GM18499 (cell line): Measurements from ENCODE around the gene C12orf56.

ENCODE experiments used
- ATAC-seq: cut with Tn5 transposase; IDR thresholded peaks from one replicate; pipeline ENCODE4 v1.9.1; 2021; ENCODE audit warnings: moderate number of reproducible peaks; ENCODE audit not compliant: insufficient read depth, unreplicated experiment

Gene C12orf56, protein sequence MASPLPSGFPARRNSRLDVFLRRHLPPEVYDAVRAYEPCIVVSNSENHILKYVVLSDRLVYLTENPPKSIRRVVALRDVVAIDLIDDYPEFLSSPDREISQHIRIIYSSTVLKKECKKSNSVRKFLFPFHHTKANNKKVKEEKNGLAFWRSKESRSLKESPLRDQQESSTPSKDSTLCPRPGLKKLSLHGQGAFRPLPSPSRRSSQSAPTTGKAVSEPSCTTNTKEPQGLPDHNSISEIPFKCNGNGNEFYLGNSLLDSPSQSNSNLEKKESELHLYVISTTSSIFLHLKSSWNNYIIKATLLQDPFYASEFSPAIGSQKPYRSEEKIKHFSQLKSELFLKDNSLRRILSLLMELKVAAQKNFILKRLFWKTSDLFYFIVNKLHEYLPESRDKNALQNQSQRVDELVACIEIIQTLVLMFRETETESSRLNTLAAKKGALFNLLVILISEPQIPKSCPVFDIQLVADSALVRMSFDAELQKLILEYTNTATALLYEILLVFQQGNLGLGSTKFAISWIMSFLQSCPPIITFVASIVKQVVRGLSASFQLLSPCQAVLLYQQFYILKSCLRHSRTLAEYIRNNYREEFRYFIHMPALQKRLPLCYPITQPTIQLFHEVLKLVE

DNA sequence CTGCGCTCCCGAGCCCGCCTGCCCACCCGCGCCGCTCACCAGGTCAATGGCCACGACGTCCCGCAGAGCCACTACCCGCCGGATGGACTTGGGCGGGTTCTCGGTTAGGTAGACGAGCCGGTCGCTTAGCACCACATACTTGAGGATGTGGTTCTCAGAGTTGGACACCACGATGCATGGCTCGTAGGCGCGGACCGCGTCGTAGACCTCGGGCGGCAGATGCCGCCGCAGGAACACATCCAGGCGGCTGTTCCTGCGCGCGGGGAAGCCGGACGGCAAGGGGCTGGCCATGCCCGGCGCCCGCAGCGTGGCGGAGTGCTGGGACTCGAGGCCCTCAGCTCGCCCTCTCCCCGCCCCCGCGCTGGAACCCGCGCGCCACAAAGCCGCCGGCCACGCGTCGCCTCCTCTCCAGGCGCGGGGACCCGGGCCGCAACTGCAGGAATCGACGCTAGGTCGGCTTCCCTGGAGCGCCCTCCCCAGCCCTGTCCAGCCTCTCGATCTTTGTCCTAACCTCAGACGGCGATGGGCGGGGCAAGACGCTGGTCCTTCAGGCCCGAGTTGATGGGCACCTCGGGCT is at the start of gene C12orf56:
C12orf56 (minus strand) TSS at position 484 of the 577 bp plus-strand sequence; CDS start at position 291, 193 bp downstream.
- no peak for ATAC-seq

- no peak for ATAC-seq
These were observed 49.5 kb upstream of the C12orf56 start for GRCh38 chr12:64440100-64440499.

- ATAC-seq, result no peak
These were observed 43.4 kb upstream of the C12orf56 start for GRCh38 chr12:64433915-64434314.

- ATAC-seq, result no peak
These were observed 41.2 kb upstream of the C12orf56 start for GRCh38 chr12:64431791-64432190.

DNA sequence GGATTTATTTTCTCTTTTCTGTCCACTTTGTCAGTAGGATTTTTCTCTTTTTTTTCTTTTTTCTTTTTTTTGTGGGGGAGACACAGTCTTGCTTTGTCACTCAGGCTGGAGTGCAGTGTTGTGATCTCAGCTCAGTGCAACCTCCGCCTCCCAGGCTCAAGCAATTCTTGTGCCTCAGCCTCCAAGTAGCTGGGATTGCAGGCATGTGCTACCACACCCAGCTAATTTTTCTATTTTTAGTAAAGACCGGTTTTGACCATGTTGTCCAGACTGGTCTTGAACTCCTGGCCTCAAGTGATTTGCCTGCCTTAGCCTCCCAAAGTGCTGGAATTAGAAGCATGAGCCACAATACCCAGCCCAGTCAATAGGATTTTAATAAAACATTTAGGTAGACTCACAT is 40.3 kb upstream of the C12orf56 start:
- no peak for ATAC-seq

- ATAC-seq, result no peak
These were observed 38.4 kb upstream of the C12orf56 start for GRCh38 chr12:64428956-64429355.

DNA sequence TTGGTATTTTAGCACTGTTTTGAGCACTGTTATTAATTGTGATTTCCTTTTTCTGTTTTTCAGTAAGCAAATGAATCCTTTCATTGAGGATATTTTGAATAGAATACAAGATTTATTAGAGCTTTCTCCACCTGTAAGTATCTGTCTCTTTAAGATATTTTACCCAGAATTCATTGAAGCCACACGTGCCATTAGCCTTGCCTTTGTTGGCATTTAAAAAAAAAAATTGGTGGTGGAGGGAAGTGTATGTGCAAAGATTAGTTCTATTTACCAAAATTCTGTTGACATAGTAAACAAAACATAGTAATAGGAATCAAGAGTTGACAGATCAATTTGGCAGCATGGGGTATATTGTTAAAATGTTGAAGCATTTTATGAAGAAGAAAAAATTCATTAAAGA is 37.4 kb upstream of the C12orf56 start:
- ATAC-seq, result no peak

GRCh38 chr12:64419696-64420095 is 29.1 kb upstream of the C12orf56 start:
- no peak for ATAC-seq

GRCh38 chr12:64418209-64418608 is 27.7 kb upstream of the C12orf56 start:
- no peak for ATAC-seq

- ATAC-seq, result no peak
These were observed 23.3 kb upstream of the C12orf56 start for GRCh38 chr12:64413884-64414283.

DNA sequence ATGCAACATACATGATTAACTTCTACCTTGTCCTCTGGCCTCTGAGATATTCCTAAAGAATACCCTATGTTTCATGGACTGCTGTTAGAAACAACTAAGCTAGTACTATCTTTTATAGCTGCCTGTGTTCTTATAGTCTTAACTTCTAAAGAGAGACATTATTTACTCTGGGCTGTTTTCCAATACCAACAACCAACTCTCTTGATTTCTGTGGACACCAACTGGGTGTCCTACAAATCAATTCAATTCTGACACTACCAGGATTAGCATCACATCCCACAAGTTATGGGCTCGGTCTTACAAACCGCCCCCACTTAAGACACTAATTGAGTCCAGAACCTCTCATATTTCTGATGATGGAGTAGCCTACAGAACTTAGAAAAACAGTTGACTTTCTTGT is 21.9 kb upstream of the C12orf56 start:
- no peak for ATAC-seq

DNA sequence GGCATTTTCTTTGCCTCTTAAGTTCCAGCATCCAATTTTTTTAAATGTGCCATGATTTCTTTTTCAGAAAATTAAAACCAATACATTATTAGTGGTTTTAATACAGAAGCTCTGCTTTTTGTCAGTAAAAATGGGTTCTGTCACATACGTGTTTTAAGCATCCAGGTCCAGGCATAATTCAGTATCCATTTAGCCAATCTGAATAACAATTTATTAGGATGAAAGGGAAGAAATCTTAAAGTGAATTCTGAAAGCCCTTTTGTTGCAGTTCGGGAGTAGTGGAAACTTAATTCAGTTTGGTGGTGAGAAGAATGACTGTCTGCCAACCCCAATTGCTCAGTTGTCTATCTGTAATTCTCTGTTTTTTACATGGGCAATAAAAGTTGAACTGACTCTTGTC is 20.9 kb upstream of the C12orf56 start:
- ATAC-seq, result no peak

GRCh38 chr12:64407342-64408223 is 17.0 kb upstream of the C12orf56 start:
- ATAC-seq, result no peak

GRCh38 chr12:64404470-64405256 is 14.1 kb upstream of the C12orf56 start:
- peak; percentile 14 for ATAC-seq

DNA sequence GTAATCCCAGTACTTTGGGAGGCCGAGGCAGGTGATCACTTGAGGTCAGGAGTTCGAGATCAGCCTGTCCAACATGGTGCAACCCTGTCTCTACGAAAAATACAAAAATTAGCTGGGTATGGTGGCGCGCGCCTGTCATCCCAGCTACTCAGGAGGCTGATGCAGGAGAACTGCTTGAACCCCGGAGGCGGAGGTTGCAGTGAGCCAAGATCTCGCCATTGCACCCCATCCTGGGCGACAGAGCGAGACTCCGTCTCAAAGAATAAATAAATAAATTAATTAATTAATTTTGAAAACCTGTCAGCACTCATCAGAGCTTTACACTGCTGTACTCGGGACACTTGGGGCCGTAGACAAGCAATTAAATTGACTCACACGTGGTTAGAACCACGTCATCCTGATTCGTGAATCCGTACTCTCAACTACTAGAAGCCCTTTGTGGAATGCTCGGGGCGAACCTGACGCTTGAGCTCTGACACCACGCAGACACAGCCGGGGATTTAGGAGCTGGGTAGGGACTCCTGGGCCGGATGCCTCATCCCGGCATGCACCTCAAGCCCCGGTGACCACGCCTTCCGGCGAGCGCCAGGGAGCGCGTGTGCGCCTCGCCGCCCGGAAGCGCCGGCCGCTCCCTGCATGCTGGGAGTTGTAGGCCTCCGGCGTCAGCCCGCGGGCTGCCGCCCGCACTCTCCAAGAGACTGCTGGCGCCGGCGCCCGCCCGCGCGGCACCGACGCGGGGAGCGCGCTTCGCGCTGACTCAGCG is 13.3 kb upstream of the C12orf56 start, which contains the start of gene XPOT:
XPOT (plus strand) TSS at position 686 of the 763 bp plus-strand sequence. CDS start 5,644 bp downstream, outside the sequence.
- peak; percentile 91 for ATAC-seq

GRCh38 chr12:64402181-64402580 is 11.6 kb upstream of the C12orf56 start:
- ATAC-seq, result no peak

DNA sequence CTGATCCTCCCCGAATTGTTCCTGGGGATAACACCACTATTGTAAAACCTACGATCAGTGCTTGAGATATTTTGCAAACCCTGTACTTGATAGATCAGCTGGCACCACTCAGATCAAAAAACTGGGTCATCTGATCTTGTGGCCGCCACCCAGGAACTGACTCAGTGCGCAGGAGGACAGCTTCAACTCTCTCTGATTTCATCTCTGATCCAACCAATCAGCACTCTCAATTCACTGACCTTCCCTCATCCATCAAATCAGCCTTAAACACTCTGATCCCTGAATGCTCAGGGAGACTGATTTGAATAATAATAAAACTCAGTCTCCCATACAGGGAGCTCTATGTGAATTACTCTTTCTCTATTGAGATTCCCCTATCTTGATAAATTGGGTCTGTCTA is 9.5 kb upstream of the C12orf56 start:
- ATAC-seq, result no peak

- no peak for ATAC-seq
These were observed 5.2 kb upstream of the C12orf56 start for GRCh38 chr12:64395739-64396138.

GRCh38 chr12:64392221-64392620 is 1.7 kb upstream of the C12orf56 start:
- ATAC-seq, result no peak
